ENCODE results near the gene ZNF467.

ZNF467 gene

DNA sequence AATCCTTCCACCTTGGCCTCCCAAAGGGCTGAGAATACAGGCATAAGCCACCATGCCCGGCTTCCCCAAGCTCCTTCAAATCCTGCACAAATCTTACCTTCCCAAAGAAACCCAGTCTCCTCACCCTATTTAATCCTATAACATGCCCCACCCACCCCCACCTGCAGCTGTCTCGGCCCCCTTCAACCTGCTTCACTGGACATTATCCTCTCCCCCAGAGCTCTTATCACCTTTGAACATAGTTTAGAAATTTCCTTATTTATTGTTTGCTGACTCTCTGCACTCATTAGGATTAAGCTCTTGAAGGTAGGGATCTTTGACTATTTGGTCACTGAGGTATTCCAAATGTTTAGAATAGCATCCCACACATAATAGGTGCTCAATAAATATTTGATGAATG is 3.5 kb downstream of the ZNF467 start:
- no peak for DNase-seq (ENCODE audit: low read depth)
- no peak for TF ChIP-seq MYC (IDR thresholded peaks at IDR 0.05; ENCODE audit: low read depth, low read length)
- TF ChIP-seq MAX (IDR thresholded peaks at IDR 0.05; ENCODE audit: low read depth, low read length) = no peak
- TF ChIP-seq, protein P1, sequence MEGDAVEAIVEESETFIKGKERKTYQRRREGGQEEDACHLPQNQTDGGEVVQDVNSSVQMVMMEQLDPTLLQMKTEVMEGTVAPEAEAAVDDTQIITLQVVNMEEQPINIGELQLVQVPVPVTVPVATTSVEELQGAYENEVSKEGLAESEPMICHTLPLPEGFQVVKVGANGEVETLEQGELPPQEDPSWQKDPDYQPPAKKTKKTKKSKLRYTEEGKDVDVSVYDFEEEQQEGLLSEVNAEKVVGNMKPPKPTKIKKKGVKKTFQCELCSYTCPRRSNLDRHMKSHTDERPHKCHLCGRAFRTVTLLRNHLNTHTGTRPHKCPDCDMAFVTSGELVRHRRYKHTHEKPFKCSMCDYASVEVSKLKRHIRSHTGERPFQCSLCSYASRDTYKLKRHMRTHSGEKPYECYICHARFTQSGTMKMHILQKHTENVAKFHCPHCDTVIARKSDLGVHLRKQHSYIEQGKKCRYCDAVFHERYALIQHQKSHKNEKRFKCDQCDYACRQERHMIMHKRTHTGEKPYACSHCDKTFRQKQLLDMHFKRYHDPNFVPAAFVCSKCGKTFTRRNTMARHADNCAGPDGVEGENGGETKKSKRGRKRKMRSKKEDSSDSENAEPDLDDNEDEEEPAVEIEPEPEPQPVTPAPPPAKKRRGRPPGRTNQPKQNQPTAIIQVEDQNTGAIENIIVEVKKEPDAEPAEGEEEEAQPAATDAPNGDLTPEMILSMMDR (IDR thresholded peaks at IDR 0.05; ENCODE audit: low read depth, low read length) = no peak
- no peak for TF ChIP-seq POLR2A (IDR thresholded peaks at IDR 0.05; ENCODE audit: extremely low read depth, insufficient read length)
- H3K4me3 ChIP-seq (ENCODE audit: low read depth, low read length) = no peak overlapping the region

DNA sequence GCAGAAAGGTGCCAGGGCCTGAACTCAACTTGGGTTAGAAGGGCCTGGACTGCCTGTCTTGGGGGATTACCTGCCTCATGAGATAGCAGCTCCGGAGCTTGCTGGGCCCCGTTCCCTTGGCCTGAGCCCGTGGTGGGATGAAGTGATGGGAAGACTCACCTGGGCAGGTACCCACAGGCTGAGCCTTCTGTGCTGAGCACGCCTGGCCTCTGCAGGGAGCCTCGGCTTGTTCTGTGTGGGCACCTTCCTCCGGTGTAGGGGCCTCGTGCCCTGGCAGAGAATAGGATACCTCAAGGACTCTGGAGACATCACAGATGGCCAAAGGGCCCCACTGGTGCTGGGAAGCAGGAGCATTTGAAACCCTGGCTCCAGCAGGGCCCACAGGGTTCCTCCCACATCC is 4.5 kb downstream of the ZNF467 start:
- DNase-seq (ENCODE audit: low read depth) = no peak
- no peak overlapping the region for H3K4me3 ChIP-seq (ENCODE audit: low read depth, low read length)
- TF ChIP-seq MAX (IDR thresholded peaks at IDR 0.05; ENCODE audit: low read depth, low read length) (no peak), POLR2A (IDR thresholded peaks at IDR 0.05; ENCODE audit: extremely low read depth, insufficient read length) (no peak), MYC (IDR thresholded peaks at IDR 0.05; ENCODE audit: low read depth, low read length) (no peak)
- TF ChIP-seq, protein P1 (IDR thresholded peaks at IDR 0.05; ENCODE audit: low read depth, low read length) = no peak

DNA sequence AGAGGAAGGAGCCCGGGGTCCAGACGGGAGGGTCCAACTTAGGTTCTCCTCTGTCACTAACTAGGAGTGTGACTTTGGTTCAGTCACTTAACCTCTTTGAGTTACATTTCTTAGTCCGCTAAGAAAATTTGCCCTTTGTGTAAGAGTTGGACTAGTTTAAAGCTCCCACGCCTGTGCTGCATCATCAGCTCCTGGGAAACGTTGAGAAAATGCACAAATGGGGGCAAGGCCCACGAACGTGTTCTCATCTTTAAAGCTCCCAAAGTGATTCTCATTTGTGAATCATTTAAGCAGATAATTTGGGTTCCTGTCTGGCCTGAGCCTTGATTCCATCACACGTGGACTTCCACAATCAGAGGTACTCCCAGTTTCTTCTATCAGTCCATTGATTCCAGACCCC is 6.3 kb downstream of the ZNF467 start:
- no peak for TF ChIP-seq MAX (IDR thresholded peaks at IDR 0.05; ENCODE audit: low read depth, low read length)
- TF ChIP-seq MYC (IDR thresholded peaks at IDR 0.05; ENCODE audit: low read depth, low read length) = no peak
- TF ChIP-seq POLR2A (IDR thresholded peaks at IDR 0.05; ENCODE audit: extremely low read depth, insufficient read length) = no peak
- TF ChIP-seq, protein P1 (IDR thresholded peaks at IDR 0.05; ENCODE audit: low read depth, low read length) = no peak
- no peak overlapping the region for H3K4me3 ChIP-seq (ENCODE audit: low read depth, low read length)
- no peak for DNase-seq (ENCODE audit: low read depth)

DNA sequence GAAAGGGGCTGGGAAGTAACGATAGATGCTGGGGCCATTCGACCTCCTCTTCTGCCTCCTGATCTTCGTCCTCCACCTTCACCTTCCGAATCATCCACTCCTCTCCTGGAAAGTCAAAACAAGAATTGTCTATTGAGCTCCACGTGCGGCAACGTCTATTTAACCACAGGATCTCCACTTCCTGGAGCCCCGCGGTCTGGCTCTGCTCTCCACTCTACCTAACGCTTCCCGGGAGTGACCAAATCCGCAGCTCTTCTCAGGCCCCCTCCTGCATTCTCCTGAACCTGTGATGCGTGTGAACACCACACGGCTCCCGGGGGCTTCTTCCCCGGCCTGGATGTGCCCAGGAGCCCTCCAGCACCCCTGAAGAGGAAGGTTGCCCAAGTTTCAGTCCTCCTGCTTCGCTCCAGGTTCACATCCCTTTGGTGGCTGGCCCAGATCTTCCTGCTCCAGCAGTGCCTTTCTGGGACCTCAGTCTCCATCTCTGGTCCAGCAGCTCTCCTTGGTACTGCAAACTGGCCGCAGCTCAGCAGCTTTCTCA is 7.2 kb downstream of the ZNF467 start:
- no peak for DNase-seq (ENCODE audit: low read depth)
- TF ChIP-seq MYC (IDR thresholded peaks at IDR 0.05; ENCODE audit: low read depth, low read length) (no peak), POLR2A (IDR thresholded peaks at IDR 0.05; ENCODE audit: extremely low read depth, insufficient read length) (no peak)
- TF ChIP-seq, protein P1 (IDR thresholded peaks at IDR 0.05; ENCODE audit: low read depth, low read length) = no peak
- no peak overlapping the region for H3K4me3 ChIP-seq (ENCODE audit: low read depth, low read length)

GRCh38 chr7:149765399-149766121 is 7.8 kb downstream of the ZNF467 start:
- no peak for DNase-seq (ENCODE audit: low read depth)
- no peak overlapping the region for H3K4me3 ChIP-seq (ENCODE audit: low read depth, low read length)
- TF ChIP-seq, protein P1 (IDR thresholded peaks at IDR 0.05; ENCODE audit: low read depth, low read length) = no peak
- TF ChIP-seq POLR2A (IDR thresholded peaks at IDR 0.05; ENCODE audit: extremely low read depth, insufficient read length) (no peak), MYC (IDR thresholded peaks at IDR 0.05; ENCODE audit: low read depth, low read length) (no peak), MAX (IDR thresholded peaks at IDR 0.05; ENCODE audit: low read depth, low read length) (no peak)
